IMR-90 (cell line): ENCODE data around the gene ANKRD53.

Experiments used
- FOS ChIP-seq: fragments of 150-350 bp; IDR thresholded peaks from 2 replicates; pipeline ENCODE4 v1.6.1; 2016; ENCODE audit warnings: low read depth, low read length
- RAD21 ChIP-seq: IDR thresholded peaks from 2 replicates; pipeline ENCODE4 v1.6.1; 2012; ENCODE audit warnings: low read length, improper control_type of control experiment

GRCh38 chr2:70938586-70938950, 39.9 kb upstream of the ANKRD53 start:
- no peak for TF ChIP-seq RAD21
- TF ChIP-seq FOS: no peak
